SKM-1 (cell line): ENCODE data around the gene FMR1.

Source experiments
- DNase-seq: peaks from one replicate; lab custom pipeline; 2025; ENCODE audit not compliant: unreplicated experiment; lab: John Stamatoyannopoulos, UW

FMR1 gene

DNA sequence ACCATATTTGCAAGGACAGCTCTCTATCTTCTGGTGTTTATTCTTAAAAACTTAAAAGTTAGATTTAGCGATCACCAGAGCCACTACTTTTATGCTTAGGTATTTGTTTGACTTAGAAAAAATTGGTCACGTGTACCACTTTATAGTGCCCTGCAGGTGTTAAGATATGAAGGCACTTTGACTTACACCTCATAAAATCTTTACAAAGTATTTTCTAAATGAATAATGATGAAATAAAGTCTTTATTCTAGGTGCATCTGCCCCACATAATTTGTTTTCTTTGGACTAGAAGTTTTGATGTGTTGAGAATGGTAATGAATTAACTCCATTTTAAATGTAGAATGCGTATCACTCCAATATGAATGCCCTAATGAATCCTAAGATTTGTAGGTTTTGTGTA lies 2.9 kb downstream of the FMR1 start:
- DNase-seq, result no peak

DNA sequence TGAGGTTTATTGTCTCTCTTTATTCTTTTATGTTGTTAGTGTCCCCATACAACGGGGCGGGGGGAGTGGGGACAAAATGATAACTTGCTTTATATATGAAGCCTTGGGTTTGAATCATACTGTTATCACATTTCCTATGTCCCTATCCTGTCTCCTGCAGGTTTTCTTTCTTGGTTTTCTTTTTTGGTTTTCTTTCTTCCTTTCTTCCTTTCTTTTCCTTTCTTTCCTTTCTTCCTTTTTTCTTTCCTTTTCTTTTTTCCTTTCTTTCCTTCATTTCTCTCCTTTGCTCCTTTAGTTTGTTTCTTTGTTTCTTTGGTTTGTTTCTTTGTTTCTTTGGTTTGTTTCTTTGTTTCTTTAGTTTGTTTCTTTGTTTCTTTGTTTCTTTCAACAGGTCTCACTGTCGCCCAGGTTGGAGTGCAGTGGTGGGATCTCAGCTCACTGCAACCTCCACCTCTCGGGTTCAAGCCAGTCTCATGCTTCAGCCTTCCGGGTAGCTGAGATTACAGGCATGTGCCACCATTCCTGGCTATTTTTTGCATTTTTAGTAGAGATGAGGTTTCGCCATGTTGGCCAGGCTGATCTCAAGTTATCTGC lies 4.8 kb downstream of the FMR1 start:
- no peak for DNase-seq

DNA sequence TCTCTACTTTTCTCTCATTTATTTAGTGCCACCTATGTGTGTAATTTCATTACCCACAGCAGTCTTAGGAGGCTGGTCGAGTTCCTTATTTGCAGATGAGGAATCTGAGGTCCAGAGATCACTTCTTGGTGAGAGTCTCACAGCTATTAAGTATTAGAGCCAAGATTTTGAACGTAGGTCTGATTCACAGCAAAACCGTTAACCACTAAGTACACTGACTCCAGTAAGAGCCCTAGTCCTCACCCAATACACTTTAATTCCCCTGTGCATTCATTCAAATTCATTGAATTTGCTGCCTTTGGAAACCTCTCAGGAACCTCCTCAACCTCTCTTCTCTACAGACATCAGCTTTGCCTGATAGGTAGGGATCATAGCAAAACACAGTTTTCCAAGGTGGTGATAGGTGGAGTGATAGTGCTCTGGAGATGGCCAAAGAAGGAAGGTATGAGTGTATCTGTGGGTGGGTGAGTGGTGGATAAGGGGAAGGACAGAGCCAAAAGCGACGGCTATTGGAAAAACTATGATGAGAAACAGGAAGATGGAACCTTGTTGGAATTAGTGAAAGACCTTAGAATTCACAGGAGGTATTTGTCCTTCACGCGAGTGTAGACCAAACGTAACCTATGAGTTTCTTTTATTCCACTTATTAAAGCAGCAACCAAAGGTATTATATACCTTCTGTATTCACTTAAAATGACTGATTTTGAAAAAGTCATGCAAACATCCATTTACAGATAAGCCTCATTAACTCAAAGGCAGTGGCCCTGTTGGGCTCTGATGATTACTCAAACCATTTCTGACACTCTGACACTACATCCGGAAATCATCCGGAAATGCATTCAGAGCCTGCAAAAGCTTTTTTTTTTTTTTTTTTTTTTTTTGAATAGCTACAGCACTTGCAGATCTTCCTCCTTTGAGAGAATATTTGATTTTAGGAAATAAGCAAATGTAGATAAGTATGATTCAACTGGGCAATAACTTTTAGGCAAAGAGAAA lies 6.3 kb downstream of the FMR1 start:
- DNase-seq, result no peak

DNA sequence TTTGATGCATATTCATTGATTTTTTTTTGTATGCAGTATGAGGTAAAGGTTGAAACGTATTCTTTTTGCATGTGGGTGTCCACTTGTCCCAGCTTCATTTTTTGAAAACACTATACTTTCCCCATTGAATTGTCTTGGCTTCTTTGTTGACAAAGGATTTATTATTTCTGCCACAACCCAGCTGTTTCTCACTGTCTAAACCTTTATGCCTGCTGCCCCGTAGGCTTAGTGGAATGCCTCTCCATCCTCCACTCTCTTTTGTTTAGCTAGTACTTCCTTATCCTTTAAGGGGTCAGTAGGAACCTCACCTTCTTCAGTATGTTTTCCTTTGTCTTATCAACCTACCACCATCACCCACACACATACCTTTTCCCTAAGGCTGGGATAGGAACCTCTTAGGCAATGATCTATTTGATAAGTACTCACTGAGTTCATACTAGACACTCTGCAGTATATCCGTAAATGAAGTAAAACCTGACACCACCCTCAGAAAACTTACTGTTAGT lies 8.5 kb downstream of the FMR1 start:
- no peak for DNase-seq

DNA sequence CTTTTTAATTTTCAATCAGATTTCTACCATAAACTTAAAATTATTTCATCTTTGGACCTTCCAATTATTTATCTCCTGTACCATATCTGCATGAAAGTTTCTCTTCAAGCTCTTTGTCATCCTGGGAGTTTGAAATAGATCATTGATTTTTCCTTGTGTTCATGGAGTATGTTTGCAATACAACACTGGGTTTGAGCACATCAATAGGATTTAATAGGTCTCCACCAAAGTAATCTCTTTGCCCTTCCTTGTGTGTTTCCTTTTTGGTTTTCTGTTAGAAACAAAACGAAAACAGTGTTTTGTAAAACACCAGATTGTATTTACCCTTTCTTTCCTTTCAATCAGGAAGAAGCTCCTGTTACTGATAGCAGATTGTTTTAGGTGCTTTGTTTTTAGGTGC lies 11.9 kb downstream of the FMR1 start:
- no peak for DNase-seq

DNA sequence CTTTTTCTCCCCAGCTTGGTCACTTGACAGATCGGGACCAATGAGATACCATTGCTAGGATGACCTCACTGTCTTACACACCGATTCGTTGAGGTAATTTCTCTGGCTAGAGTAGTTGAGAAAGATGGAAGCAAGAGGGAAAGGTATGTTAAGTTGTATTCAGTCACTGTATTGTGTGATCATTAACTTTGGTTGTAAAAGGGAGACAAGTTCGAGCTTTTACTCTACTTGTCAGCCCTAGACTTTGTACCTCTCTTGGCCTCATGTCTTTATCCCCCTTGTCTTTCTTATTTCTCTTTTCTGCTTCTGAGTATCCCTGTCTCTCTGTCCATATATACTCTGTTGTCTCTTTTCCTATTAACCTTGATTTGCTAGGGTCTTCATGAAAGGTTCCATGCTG lies 15.5 kb downstream of the FMR1 start:
- DNase-seq, result no peak

DNA sequence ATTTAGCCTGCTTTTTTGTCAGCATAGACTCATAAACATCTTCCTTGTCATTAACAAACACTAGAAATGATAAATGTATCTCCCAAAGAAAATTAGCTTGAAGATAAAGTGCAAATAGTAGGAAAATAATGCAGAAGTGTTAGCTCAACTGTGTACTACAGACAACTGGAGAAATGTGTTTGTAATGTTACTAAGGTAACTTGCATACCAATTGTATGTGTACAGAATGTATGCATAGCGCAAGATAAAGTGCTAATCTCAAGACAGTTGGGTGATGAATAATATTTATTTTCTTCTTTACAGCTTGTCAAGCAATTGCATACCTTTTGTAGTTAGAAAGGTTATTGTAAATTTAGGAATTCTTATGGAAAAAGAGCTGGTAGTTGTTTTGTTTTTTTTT lies 22.1 kb downstream of the FMR1 start:
- DNase-seq, result no peak

DNA sequence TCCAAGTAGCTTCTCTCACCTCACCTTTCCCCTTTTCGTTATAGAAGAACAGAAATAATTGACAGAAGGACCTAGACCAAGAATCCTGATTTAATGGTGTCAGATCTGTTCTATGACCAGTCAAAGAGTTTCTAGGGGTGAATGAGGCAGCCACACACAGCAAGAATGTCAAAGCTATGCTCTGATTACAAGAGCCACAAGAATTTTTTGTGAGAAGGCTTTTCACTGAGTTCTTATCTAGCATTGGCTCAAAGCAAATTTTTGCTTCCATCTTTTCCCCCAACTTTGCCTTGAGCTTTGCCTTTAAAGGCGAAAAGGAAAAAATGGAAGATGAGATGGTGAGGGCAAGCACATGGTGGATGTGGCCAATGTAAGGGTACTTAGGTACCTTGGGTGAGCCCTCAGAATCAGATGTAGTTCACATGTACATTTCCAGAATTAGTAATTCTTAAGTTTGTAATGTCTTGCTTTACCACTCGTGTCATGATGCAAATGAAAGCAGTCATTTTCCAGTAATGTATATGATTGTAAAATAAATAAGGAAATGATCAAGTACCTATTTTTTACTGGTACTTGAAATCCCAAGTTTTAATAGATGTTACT lies 23.5 kb downstream of the FMR1 start:
- no peak for DNase-seq

DNA sequence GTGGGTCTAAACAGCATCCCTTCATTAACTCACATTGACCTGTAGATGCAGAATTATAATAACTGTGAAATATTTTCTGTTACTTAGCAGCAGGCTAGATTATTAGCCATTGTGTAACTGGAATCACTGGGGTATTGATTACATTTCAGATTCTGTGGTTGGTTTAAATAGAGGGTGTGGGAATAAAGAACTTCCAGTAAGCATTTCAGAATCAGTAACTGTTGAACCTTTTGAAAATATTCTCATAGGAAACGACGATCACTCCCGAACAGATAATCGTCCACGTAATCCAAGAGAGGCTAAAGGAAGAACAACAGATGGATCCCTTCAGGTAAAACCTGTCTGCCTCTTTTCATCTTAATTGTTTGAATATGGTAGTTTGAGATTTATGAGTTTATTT lies 33.6 kb downstream of the FMR1 start:
- DNase-seq, result no peak

DNA sequence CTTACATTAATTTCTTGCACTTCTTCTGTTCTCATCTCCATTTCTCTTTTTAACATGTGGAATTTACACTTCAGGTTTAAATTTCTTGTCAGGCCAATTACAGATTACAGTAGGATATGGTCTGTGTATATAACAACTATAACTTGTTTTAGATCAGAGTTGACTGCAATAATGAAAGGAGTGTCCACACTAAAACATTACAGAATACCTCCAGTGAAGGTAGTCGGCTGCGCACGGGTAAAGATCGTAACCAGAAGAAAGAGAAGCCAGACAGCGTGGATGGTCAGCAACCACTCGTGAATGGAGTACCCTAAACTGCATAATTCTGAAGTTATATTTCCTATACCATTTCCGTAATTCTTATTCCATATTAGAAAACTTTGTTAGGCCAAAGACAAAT lies 36.8 kb downstream of the FMR1 start:
- no peak for DNase-seq

DNA sequence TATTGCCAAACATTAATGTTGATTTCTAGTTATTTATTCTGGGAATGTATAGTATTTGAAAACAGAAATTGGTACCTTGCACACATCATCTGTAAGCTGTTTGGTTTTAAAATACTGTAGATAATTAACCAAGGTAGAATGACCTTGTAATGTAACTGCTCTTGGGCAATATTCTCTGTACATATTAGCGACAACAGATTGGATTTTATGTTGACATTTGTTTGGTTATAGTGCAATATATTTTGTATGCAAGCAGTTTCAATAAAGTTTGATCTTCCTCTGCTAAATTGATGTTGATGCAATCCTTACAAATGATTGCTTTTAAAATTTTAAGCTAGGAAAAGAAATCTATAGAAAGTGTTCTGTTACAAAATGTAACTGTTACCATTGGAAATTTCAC lies 38.6 kb downstream of the FMR1 start:
- no peak for DNase-seq

DNA sequence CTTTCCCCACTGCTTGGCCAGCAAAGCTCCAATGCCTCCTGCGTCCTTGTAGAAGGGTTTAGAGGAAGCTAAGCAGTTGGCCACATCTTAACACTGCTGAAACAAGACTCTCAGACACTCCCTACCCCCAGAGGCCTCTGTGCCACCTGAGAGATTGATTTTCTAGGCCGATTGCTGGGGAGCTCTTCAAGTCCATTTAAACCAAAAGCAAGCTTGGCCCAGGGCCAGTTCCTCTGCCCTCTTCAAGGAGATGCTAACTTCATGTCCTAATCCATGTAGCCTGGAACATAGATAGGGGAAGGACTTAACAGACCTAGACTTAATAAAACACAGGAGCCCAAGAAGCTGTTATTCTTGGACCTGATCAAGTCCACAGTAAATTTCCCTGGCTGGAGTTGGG lies 42.3 kb downstream of the FMR1 start:
- no peak for DNase-seq

DNA sequence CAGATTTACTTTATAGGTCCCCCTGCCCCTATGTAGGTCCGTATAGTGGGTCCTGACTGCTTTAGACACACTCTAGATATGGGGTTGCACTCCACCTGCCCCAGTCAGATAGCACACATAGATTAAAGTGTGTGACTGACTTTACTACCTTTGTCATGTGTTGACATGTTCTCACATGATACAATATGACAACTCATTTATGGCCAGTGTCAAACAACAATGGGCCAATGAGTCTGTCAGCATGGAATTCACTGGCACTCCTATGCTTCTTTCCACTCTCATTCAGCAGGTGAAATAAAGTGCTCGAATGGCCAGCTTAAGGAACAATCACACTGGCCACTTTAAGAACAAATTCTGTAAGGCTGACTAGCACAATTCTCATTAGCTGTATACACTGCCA lies 45.6 kb downstream of the FMR1 start:
- DNase-seq, result no peak

DNA sequence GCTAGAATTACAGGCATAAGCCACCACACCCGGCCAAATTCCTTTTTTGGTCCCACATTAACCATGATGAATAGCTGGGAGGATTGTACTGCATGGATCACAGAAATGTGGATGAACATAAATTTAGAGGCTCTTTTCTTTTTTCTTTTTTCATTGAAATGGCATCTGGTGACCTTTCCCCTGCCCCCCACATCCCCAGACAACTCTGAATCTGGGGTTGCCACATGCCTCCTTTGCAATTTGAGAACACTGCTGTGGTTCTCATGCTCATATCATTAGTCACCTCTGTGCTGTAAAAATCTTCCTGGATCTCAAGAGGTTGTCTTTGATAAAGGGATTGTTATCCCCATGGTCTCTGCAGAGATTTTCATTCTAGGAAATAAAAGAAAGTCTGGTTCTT lies 46.6 kb downstream of the FMR1 start:
- no peak for DNase-seq

DNA sequence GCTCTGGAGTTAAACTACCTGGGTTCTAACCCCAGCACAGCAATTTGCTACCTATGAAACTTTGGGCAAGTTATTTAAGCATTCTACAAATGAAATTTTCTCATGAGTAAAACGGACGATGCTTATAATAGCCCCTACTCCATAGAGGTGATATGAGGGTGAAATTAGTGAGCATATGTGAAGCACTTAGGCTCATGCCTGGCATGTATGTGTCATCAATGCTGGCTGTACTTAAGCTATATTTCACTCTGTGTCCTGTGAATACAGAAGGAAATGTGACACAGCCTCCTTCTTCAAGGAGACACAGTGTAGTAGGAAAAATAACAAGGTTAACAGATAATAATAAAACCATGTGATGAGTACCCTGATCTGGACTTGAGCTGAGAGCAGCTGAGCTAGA lies 49.0 kb downstream of the FMR1 start:
- DNase-seq, result no peak

DNA sequence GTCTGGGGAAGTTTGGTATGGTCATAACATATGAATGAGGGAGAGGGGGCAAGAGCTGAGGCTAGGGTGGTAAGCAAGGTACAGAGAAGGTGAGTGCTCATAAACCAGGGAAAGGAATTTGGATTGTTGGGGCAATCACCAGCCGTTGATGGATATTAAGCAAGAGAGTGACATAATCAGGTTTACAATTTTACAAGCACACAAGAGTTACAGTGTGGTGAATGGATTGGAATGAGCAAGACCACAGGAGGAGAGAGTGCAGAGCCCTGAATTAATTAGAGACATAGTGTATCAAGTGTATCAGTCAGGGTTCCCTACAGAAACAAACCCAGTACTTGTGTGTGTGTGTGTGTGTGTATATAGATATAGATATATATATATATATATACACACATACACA lies 50.8 kb downstream of the FMR1 start:
- no peak for DNase-seq

DNA sequence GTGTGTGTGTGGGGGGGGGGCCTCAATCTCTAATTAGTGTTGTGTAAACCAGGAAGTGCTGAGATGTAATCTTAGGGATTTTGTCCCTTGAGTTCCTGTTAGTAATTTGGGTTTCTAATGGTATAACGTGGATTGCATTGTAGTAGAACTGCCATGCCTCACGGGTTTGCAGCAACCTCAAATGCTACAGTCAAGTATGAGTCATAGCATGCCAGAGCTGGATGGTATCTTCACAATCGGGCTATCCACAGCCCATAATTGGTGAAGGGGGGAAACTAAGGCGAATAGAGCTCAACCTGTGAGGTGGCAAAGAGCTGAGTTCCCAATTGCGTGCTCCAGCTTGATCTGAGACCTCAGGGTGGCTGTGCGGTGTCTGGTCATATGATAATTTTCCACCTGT lies 67.2 kb downstream of the FMR1 start:
- DNase-seq, result no peak

DNA sequence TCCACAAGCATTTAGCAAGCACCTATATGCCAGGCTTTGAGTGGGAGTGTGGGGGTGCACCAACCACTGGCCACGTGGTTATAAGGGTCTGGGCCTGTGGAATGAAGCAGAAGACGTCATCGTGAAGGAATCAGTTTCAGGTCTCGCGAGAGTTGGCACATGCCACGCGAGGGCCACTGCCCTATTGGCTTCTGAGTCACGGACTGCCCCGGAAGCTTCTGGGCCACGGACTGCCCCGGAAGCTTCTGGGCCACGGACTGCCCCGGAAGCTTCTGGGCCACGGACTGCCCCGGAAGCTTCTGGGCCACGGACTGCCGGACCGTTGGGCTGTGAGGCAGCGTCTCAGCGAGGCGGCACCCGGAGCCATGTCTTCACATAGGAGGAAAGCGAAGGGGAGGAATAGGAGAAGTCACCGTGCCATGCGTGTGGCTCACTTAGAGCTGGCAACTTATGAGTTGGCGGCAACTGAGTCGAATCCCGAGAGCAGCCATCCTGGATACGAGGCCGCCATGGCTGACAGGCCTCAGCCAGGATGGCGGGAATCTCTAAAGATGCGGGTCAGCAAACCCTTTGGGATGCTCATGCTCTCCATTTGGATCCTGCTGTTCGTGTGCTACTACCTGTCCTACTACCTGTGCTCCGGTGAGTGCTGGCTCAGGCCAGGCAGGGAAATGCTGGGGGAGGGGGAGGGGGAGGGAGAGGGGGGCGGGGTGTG lies 69.5 kb downstream of the FMR1 start, which contains the start of gene FMR1NB:
TSS of gene FMR1NB (plus strand) at position 300 of the 715 bp plus-strand sequence. CDS start at position 366, 66 bp downstream.
- no peak for DNase-seq
